Body of pancreas (tissue), 4 donors: ENCODE measurements around the gene IFITM1. TPM values are rescaled to one million over a fixed set of nuclear protein-coding genes. Genes with fewer than 3 reads are reported as not detected.

Source experiments
- ATAC-seq: fragments of 150-250 bp; one replicate; pipeline ENCODE4 v1.9.1; 2016
- DNase-seq, 4 donors: peaks; one replicate each; pipeline ENCODE4 v3.0.0-alpha.2; 2019
- H3K27ac ChIP-seq, 4 donors: fragments of 200-600 bp; sonication (generic); 1 replicate in 3 of 4; 2 replicates in 1 of 4; pipeline versions ENCODE4 v1.5.1 to v1.6.1; 2016 to 2019; ENCODE audit warnings: mild to moderate bottlenecking in 1 of 4, mixed read lengths in 1 of 4, moderate library complexity in 1 of 4
- H3K27me3 ChIP-seq, 2 donors: fragments of 200-600 bp; sonication (generic); one replicate each; pipeline ENCODE4 v1.6.0; 2016; ENCODE audit warnings: mild to moderate bottlenecking in 1 of 2
- H3K36me3 ChIP-seq, 2 donors: fragments of 200-600 bp; sonication (generic); replicated peaks in 1 of 2; 2 replicates each; pipeline ENCODE4 v1.5.1; 2016; ENCODE audit warnings: low read depth in 2 of 2; ENCODE audit not compliant: insufficient read depth in 1 of 2
- H3K4me1 ChIP-seq: fragments of 200-600 bp; sonication (generic); one replicate; pipeline ENCODE4 v1.6.0; 2016
- H3K4me3 ChIP-seq, 2 donors: fragments of 200-600 bp; sonication (generic); 1 replicate in 1 of 2; 2 replicates in 1 of 2; pipeline ENCODE4 v1.5.1; 2016 to 2019
- H3K9me3 ChIP-seq, 3 donors: fragments of 200-600 bp; sonication (generic); 1 replicate in 2 of 3; 2 replicates in 1 of 3; pipeline ENCODE4 v1.5.1; 2016
- POLR2A ChIP-seq, 3 donors: fragments of 450-650 bp; IDR thresholded peaks; one replicate each; pipeline ENCODE4 v1.6.1; 2016; ENCODE audit warnings: antibody characterized with exemption in 3 of 3, mild to moderate bottlenecking in 2 of 3
- WGBS, 2 donors: methylation state at CpG; one replicate each; pipeline ENCODE4 v1.1.5; 2017; 5-methylcytosine and 5-hydroxymethylcytosine counted together
- intact Hi-C: fragments of 100-400 bp; cut with DNase I; formaldehyde crosslinking; loops from one replicate; pipeline ENCODE4 v1.15.1; 2023
- total RNA-seq, 2 donors: library from RNA; depleted of rRNA; stranded (reverse); fragments of >200 nt; gene quantifications; one replicate each; pipeline ENCODE4 v1.1.0, GENCODE V29; 2016
- TF ChIP-seq, protein P1 (sequence below), 7 experiments: fragments of 450-650 bp in 4 of 7; fragments of 200-600 bp in 3 of 7; sonication (generic) in 3 of 7; IDR thresholded peaks; one replicate each; pipeline ENCODE4 v1.5.1; 2016 to 2019; ENCODE audit warnings: antibody characterized with exemption in 7 of 7

Gene IFITM1
- total RNA-seq, 2 donors from 2014 or later, result 31.0 to 39.7 TPM

DNA sequence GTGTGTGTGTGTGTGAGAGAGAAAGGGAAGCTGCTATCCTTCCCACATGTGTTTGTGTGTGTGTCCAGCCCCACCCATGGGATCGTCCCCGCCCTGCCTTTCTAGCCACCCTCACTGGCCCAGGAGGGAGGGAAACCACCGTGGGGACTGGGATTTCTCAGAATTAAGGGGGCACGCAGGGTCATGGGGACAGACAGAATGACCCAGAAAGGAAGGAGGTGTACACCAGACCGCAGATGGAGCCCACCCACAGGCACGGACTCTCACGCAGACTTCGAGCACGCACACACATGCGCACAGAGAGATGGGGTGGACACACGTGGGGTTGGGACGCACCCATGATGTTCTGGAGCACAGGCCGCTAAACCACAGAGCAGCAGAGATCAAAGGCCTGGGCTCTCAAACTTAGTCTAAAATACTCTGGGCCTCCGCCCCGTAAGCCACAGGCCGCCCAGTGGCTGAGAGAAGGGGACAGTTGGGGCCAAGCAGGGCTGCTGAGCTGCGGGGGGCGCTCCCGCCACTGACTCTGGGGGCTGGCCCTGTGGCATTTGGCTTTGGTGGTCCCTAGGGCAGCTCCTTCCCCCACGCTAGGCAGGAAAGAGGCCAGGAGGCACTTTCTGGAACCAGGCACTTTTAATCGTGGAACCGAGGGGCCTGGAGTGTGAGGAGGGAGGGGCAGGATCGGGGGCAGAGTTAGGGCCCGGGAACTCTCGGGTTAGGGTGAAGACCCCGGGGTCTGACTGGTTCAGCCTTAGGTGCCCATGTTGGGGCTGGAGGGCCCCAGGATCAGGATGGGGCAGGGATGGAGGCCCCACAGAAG, 16.0 kb upstream of the IFITM1 start:
- H3K4me1 ChIP-seq, result peaks cover 71% of the 10 kb centered on the region
- intact Hi-C loops, result loop anchor here (5.0 kb wide), 1 partner anchor 55 kb away; no protein-coding TSS in a partner anchor
- no peak overlapping the region for H3K4me3 ChIP-seq
- peaks cover 0 to 3% of the 10 kb centered on the region in 2 donors for H3K36me3 ChIP-seq
- 29 to 33% methylated on average over 13 to 26 of the region's 26 CpGs for WGBS, 2 donors
- peak overlapping the region in 2 of 4 donors; percentile 37 to 50 for H3K27ac ChIP-seq
- peak; percentile 17 for ATAC-seq
- peak; percentile 31 to 51 (median 43) for DNase-seq
- H3K9me3 ChIP-seq, result no peaks in the 10 kb centered on the region
- TF ChIP-seq, protein P1, sequence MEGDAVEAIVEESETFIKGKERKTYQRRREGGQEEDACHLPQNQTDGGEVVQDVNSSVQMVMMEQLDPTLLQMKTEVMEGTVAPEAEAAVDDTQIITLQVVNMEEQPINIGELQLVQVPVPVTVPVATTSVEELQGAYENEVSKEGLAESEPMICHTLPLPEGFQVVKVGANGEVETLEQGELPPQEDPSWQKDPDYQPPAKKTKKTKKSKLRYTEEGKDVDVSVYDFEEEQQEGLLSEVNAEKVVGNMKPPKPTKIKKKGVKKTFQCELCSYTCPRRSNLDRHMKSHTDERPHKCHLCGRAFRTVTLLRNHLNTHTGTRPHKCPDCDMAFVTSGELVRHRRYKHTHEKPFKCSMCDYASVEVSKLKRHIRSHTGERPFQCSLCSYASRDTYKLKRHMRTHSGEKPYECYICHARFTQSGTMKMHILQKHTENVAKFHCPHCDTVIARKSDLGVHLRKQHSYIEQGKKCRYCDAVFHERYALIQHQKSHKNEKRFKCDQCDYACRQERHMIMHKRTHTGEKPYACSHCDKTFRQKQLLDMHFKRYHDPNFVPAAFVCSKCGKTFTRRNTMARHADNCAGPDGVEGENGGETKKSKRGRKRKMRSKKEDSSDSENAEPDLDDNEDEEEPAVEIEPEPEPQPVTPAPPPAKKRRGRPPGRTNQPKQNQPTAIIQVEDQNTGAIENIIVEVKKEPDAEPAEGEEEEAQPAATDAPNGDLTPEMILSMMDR (IDR thresholded peaks at IDR 0.05), result no peak
- TF ChIP-seq POLR2A (IDR thresholded peaks at IDR 0.05), result peak in 1 of 3 donors; percentile 9
- H3K27me3 ChIP-seq, result no peaks in the 10 kb centered on the region

DNA sequence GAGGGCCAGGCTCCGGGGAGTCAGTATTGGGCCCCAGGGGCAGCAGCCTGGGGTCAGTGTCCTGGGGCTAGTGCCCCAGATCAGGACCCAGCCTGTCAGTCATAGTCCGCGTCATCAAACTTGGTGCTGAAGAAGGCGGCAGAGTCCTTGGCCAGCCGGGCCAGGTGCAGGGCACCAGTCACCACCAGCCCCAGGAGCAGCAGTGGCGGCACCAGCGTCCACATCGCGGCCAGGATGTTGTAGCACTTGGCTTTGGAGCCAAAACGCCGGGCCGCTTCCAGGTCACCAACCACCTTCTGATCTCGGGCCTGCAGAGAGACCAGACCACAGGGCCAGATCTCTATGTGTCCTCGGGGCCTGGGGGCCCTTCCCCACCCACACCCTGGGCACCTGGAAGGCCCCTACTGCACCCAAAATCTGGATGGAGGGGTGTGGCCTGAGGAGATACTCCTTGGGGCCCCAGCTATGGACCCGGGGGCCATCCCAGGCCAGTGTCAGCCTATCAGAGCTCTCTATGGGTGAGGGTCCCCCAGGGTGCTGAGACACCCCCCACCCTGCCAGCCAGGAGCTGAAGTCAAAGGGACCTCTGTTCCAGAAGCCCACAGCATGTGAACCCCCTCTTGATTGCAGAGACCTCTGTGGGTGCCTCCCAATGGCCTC, 15.3 kb upstream of the IFITM1 start:
- intact Hi-C loops, result loop anchor here (5.0 kb wide), 1 partner anchor 56 kb away; no protein-coding TSS in a partner anchor
- no peaks in the 10 kb centered on the region for H3K27me3 ChIP-seq
- TF ChIP-seq, protein P1 (IDR thresholded peaks at IDR 0.05), result no peak
- TF ChIP-seq POLR2A (IDR thresholded peaks at IDR 0.05), result peak; percentile 9 to 55 (median 45)
- peak overlapping the region in 2 of 4 donors; percentile 37 to 50 for H3K27ac ChIP-seq
- H3K4me1 ChIP-seq, result peaks cover 65% of the 10 kb centered on the region
- peak; percentile 64 to 80 (median 70) for DNase-seq
- peaks cover 0 to 3% of the 10 kb centered on the region in 2 donors for H3K36me3 ChIP-seq
- ATAC-seq, result peak; percentile 58
- no peak overlapping the region for H3K4me3 ChIP-seq
- WGBS, 2 donors, result 34% methylated on average over 7 of the region's 15 CpGs; no CpG with 5 or more reads in 1 of the 2 donors
- H3K9me3 ChIP-seq, result no peaks in the 10 kb centered on the region

DNA sequence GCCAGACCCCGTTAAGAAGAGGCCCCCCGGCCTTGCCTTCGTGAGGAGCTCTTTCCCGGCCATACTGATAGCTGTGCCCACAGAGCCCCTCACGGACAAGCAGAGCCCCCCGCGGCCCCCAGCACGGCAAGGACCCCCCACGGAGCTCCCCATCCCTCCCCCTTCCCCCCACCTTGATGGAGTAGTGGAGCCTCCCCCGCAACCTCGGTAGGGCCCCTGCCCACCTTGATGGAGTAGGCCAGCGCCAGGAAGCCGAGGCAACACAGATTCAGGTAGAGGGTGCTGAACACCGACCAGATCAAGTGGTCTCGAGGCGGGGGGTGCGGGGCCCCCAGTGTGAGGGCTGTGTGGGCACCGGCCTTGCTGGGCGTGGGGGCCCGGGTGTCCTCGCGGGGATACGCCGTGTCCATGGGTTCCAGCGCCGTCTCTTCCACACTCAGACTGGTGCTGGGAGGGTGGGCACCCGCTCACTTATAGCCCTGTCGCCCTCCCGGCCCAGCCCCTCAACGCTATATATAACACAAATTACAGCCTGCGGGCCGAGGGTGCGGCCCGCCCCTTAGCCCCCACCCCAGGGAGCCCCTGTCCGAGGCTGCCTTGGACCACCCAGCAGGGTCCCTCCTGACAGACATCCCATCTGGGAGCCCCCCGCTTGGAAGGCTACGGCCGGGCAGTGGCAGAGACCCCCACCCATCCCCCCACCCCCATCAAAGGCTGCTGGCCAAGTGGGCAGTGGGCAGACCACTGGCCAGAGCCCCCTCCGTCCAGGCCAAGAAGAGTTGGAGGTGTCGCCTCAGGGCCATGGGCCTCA, 14.6 kb upstream of the IFITM1 start, which contains the start of gene IFITM5:
IFITM5 (minus strand) TSS at position 446 of the 811 bp plus-strand sequence; CDS start at position 410, 36 bp downstream.
- Histone ChIP-seq H3K27me3 (no peaks in the 10 kb centered on the region), H3K4me3 (no peak within 1 kb of the TSS), H3K4me1 (peaks cover 57% of the 10 kb centered on the region), H3K27ac (peak within 1 kb of the TSS in 2 of 4 donors; percentile 37 to 50), H3K9me3 (no peaks in the 10 kb centered on the region), H3K36me3 (peaks cover 0 to 3% of the 10 kb centered on the region in 2 donors)
- ATAC-seq (no peak), DNase-seq (peak in 1 of 4 donors; percentile 24)
- intact Hi-C loops, result loop anchor here (5.0 kb wide), 1 partner anchor 57 kb away; no protein-coding TSS in a partner anchor
- WGBS, 2 donors, result 32 to 56% methylated on average over 5 to 40 of the region's 40 CpGs
- TF ChIP-seq, protein P1 (IDR thresholded peaks at IDR 0.05), result no peak
- no peak for TF ChIP-seq POLR2A (IDR thresholded peaks at IDR 0.05)

DNA sequence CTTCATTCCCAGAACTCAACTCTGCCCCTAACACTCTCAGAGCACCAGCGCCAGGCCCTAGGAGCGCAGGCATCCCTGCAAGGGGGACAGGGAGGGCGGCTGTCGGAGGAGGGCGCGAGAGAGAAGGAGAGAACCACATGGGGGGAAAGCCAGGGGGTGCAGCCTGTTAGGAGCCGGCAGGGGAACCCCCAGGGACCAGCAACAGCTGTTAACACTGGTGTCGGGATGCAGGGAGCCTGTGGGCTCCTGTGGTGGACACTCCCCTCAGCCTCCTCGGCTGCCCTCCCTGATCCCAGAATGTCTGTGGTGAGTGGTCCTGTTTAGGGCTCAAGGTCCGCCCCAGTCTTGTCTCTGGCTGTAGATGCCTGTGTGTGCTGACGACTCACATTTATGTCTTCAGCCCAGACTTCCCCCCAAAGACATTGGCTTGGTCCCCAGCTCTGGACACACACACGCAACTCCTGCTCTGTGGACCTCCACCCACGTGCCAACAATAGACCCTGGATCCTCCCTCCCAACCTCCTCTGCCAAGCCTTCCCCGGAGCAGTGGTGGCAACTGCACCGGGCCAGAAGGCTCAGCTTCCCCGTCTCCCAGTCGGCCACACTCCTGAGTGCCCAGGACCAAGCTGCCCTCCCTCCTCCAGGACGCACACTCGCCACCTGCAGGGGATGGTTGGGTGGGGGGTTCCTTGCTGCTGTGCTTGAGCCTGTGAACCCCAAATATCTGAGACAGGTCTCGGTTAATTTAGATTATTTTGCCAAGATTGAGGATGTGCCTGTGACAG, 13.7 kb upstream of the IFITM1 start:
- peaks cover 51% of the 10 kb centered on the region for H3K4me1 ChIP-seq
- peak overlapping the region in 1 of 4 donors; percentile 18 for H3K27ac ChIP-seq
- TF ChIP-seq, protein P1 (IDR thresholded peaks at IDR 0.05), result no peak
- peak; percentile 12 to 38 (median 37) for TF ChIP-seq POLR2A (IDR thresholded peaks at IDR 0.05)
- 5 to 13% methylated on average over 16 to 20 of the region's 20 CpGs for WGBS, 2 donors
- H3K9me3 ChIP-seq, result no peaks in the 10 kb centered on the region
- no peaks in the 10 kb centered on the region for H3K36me3 ChIP-seq
- intact Hi-C loops, result loop anchor here (5.0 kb wide), 2 partner anchors 58 to 62 kb away; no protein-coding TSS in a partner anchor
- ATAC-seq, result no peak
- peak in 1 of 4 donors; percentile 36 for DNase-seq
- no peaks in the 10 kb centered on the region for H3K27me3 ChIP-seq
- no peak overlapping the region for H3K4me3 ChIP-seq
